Mesodermal cell (in vitro differentiated cells): ENCODE results near the gene TRIM71.
"Not testable (repeated sequence)": the region's sequence is repeated elsewhere in the genome, so short reads cannot be mapped to it uniquely, and the experiment has no call there.

Experiments
- H3K27ac ChIP-seq: 2 replicates; pipeline ENCODE4 v1.7.0; 2013; ENCODE audit warnings: mild to moderate bottlenecking, low read depth, low read length, moderate library complexity; ENCODE audit not compliant: severe bottlenecking
- H3K36me3 ChIP-seq: 2 replicates; pipeline ENCODE4 v1.7.1; 2013; ENCODE audit warnings: mild to moderate bottlenecking, low read length, moderate library complexity; ENCODE audit not compliant: control insufficient read depth, insufficient read depth
- H3K4me1 ChIP-seq: one replicate; pipeline ENCODE4 v1.7.1; 2013; ENCODE audit warnings: mild to moderate bottlenecking, low read length; ENCODE audit not compliant: insufficient read depth, control insufficient read depth, poor library complexity, severe bottlenecking
- H3K4me3 ChIP-seq: 2 replicates; pipeline ENCODE4 v1.7.0; 2013; ENCODE audit warnings: low read length, control low read depth, mild to moderate bottlenecking; ENCODE audit not compliant: insufficient read depth, poor library complexity, severe bottlenecking; ENCODE audit errors: extremely low read depth
- H3K9me3 ChIP-seq: 2 replicates; pipeline ENCODE4 v1.7.1; 2013; ENCODE audit warnings: mild to moderate bottlenecking, low read length, moderate library complexity; ENCODE audit not compliant: control insufficient read depth
- WGBS, 2 experiments: methylation state at CpG; one replicate each; pipeline ENCODE4 v1.1.5; 2013; ENCODE audit warnings: missing lambda C conversion rate in 2 of 2; ENCODE audit not compliant: insufficient coverage in 2 of 2; 5-methylcytosine and 5-hydroxymethylcytosine counted together

TRIM71 gene

GRCh38 chr3:32939531-32940284, 121.9 kb downstream of the TRIM71 start:
- 95% methylated on average over 26 to 29 of the region's 40 CpGs for WGBS, 2 experiments
- not testable (repeated sequence) for H3K4me1 ChIP-seq, H3K36me3 ChIP-seq, H3K9me3 ChIP-seq, H3K27ac ChIP-seq, H3K4me3 ChIP-seq

- WGBS, 2 experiments, result 91 to 98% methylated on average over 14 to 16 of the region's 16 CpGs
- Histone ChIP-seq H3K4me1 (no peaks in the 10 kb centered on the region), H3K4me3 (no peak overlapping the region), H3K9me3 (no peaks in the 10 kb centered on the region), H3K36me3 (no peaks in the 10 kb centered on the region), H3K27ac (no peak overlapping the region)
Observed at GRCh38 chr3:32940726-32941125, 122.9 kb downstream of the TRIM71 start.

- no CpG with 5 or more reads among the region's 3 CpGs for WGBS, 2 experiments
- no peak overlapping the region for H3K27ac ChIP-seq
- H3K9me3 ChIP-seq, result no peaks in the 10 kb centered on the region
- H3K4me3 ChIP-seq, result no peak overlapping the region
- no peaks in the 10 kb centered on the region for H3K4me1 ChIP-seq
- no peaks in the 10 kb centered on the region for H3K36me3 ChIP-seq
Observed at GRCh38 chr3:32945136-32945535, 127.3 kb downstream of the TRIM71 start.

GRCh38 chr3:32945598-32945997, 127.8 kb downstream of the TRIM71 start:
- not testable (repeated sequence) for H3K4me1 ChIP-seq, H3K4me3 ChIP-seq, H3K27ac ChIP-seq, H3K36me3 ChIP-seq, H3K9me3 ChIP-seq
- 97 to 100% methylated on average over 5 to 6 of the region's 12 CpGs for WGBS, 2 experiments

GRCh38 chr3:32946973-32947788, 129.4 kb downstream of the TRIM71 start:
- Histone ChIP-seq H3K27ac (no peak overlapping the region), H3K4me3 (no peak overlapping the region), H3K9me3 (no peaks in the 10 kb centered on the region), H3K36me3 (no peaks in the 10 kb centered on the region), H3K4me1 (no peaks in the 10 kb centered on the region)
- 70 to 74% methylated on average over 2 to 3 of the region's 5 CpGs for WGBS, 2 experiments
